Measurements from ENCODE around the gene ADGRL1. TPM values are rescaled to one million over a fixed set of nuclear protein-coding genes. Genes with fewer than 3 reads are reported as not detected.

The ADGRL1 gene
- total RNA-seq, 4 donors from 2014 or later, result 0.76 to 3.5 (median 1.2) TPM

DNA sequence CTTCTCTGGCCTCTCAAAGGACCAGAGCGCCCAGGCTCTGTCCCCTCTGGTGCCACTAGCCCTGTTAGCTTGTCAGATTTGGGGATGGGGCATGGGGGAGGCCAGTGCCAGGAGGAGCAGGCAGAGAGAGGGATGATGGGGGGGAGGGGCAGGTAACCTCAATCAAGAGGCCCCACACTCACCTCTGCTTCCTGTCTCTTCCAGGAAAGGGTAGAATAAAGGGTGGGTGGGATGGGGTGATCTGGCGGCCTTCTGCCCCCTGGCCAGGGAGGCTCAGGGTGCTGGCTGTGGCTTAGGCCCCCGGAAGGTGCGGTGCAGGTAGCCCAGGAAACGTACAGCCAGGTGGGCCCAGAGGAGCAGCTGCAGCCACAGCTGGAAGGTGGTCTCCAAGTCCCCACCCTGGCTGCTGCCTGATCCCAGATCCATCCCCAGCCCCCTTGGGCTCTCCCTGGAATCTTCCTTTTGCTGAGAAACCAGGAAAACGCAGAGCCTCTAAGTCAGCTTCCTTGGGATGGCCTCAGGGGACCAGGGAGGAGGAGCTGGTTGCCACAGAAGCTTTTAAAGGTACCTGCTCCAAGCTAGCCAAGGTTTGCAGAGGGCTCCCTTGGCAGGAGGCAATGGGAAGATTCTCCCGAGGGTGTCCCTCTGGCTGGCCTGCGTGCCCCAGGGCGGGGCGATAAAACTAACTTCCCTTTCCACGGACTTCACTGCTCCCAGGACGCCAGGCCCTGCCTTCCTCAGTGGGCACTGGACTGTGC is 93.7 kb downstream of the ADGRL1 start:
- in situ Hi-C loops (cut with MboI; ENCODE audit: low sequenced_read_pairs in 4 of 4), result no loop called here
- H3K9me3 ChIP-seq, result no peaks in the 10 kb centered on the region
- peaks cover 65 to 83% of the 10 kb centered on the region in 2 donors for H3K4me1 ChIP-seq
- no peak for TF ChIP-seq POLR2A (IDR thresholded peaks at IDR 0.05)
- TF ChIP-seq, protein P1, sequence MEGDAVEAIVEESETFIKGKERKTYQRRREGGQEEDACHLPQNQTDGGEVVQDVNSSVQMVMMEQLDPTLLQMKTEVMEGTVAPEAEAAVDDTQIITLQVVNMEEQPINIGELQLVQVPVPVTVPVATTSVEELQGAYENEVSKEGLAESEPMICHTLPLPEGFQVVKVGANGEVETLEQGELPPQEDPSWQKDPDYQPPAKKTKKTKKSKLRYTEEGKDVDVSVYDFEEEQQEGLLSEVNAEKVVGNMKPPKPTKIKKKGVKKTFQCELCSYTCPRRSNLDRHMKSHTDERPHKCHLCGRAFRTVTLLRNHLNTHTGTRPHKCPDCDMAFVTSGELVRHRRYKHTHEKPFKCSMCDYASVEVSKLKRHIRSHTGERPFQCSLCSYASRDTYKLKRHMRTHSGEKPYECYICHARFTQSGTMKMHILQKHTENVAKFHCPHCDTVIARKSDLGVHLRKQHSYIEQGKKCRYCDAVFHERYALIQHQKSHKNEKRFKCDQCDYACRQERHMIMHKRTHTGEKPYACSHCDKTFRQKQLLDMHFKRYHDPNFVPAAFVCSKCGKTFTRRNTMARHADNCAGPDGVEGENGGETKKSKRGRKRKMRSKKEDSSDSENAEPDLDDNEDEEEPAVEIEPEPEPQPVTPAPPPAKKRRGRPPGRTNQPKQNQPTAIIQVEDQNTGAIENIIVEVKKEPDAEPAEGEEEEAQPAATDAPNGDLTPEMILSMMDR (IDR thresholded peaks at IDR 0.05 in 4 of 5, conservative IDR thresholded peaks at IDR 0.05 in 1 of 5), result no peak
- H3K36me3 ChIP-seq, result no peaks in the 10 kb centered on the region
- no peaks in the 10 kb centered on the region for H3K27me3 ChIP-seq
- peak overlapping the region; percentile 95 to 99 (median 96) for H3K27ac ChIP-seq
- ATAC-seq (no peak), DNase-seq (no peak)
- H3K4me3 ChIP-seq, result peak overlapping the region; percentile 43 to 51 (median 47)
- intact Hi-C loops (cut with DNase I; ENCODE audit: low total_unique reads), result no loop called here

DNA sequence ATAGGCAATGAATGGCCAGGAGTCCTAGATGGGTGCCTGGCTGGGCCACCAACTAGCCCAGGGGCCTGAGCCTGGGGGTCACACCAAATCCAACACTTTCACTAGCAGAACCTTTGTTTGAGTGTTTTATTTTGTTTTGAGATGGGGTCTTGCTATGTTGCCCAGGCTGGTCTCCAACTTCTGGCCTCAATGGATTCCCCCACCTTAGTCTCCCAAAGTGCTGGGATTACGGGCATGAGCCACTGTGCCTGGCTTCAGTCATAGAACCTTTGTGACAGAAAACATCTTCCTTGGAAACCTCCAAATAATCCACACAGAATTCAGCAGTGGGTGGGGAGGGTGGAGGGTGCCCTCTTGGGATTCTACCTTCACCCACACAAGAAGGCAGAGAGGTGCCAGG is 94.5 kb downstream of the ADGRL1 start:
- H3K4me1 ChIP-seq, result peaks cover 63 to 87% of the 10 kb centered on the region in 2 donors
- no peak for ATAC-seq
- H3K4me3 ChIP-seq, result no peak overlapping the region
- peaks cover 0 to 6% of the 10 kb centered on the region in 2 donors for H3K36me3 ChIP-seq
- no peak for TF ChIP-seq POLR2A (IDR thresholded peaks at IDR 0.05)
- TF ChIP-seq, protein P1 (IDR thresholded peaks at IDR 0.05 in 4 of 5, conservative IDR thresholded peaks at IDR 0.05 in 1 of 5), result no peak
- intact Hi-C loops (cut with DNase I; ENCODE audit: low total_unique reads), result no loop called here
- peak overlapping the region; percentile 95 to 99 (median 96) for H3K27ac ChIP-seq
- DNase-seq, result no peak
- in situ Hi-C loops (cut with MboI; ENCODE audit: low sequenced_read_pairs in 4 of 4), result no loop called here
- H3K27me3 ChIP-seq, result no peaks in the 10 kb centered on the region
- H3K9me3 ChIP-seq, result no peaks in the 10 kb centered on the region

DNA sequence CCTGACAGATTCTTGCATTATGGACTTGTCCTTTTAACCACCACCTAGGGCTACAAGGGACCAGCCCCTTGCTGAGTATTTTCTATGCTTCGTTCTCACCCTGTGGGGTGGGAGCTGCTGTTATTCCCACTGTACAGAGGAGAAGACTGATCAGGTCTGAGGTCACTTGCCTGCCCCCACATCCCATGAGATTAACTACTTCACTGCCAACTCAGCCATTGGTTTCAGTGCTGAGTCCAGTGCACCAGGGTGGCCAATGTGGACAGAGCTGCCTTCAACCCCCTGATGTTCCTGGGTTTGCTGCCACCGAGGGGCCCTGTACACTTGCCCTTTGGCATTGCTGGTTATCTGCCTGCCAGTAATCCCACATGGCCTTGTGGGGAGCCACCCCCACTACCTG is 95.3 kb downstream of the ADGRL1 start:
- H3K27ac ChIP-seq, result peak overlapping the region; percentile 14 to 97 (median 95)
- H3K9me3 ChIP-seq, result no peaks in the 10 kb centered on the region
- intact Hi-C loops (cut with DNase I; ENCODE audit: low total_unique reads) (no loop called here), in situ Hi-C loops (cut with MboI; ENCODE audit: low sequenced_read_pairs in 4 of 4) (no loop called here)
- H3K36me3 ChIP-seq, result peaks cover 0 to 10% of the 10 kb centered on the region in 2 donors
- TF ChIP-seq POLR2A (IDR thresholded peaks at IDR 0.05), result no peak
- TF ChIP-seq, protein P1 (IDR thresholded peaks at IDR 0.05 in 4 of 5, conservative IDR thresholded peaks at IDR 0.05 in 1 of 5), result no peak
- DNase-seq (no peak), ATAC-seq (no peak)
- peaks cover 55 to 78% of the 10 kb centered on the region in 2 donors for H3K4me1 ChIP-seq
- no peak overlapping the region for H3K4me3 ChIP-seq
- H3K27me3 ChIP-seq, result no peaks in the 10 kb centered on the region

DNA sequence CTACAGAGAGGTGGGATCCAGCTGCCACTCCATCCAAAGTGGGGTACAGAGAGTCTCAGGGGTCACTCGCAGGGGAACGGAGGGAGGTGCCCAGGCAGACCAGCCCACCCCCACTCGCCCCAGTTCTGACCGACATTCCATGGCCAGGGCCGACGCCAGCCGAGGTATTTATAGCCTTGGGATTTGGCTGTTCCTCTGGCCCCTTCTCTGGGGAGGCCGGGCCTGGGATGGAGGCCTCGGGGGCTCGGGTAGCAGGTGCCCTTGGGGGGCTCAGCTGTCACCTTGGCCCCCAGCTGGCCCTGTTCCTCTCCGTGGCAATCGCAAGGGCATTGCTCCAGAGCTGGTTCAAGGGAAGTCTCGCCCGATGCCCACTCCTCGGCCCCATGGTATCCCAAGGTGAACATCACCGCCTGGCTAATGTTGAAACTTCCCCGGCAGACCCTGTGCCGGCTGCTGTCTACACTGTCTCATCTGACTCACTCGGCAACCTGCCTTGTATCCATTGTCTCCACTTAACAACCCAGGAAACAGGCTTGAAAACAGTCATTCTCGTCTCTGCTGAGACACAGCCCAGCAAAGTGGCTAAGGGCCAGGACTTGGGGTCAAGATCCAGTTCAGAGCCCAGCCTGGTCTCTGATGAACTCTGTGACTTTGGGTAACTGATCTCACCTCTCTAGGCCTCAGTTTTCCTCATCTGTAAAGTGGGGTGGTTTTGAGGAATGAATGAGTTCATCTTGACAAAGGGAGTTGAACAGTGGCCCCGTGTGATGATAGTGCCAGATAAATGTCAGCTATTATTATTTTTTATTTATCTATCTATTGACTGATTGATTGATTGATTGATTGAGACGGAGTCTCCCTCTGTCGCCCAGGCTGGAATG is 98.1 kb downstream of the ADGRL1 start:
- TF ChIP-seq, protein P1 (IDR thresholded peaks at IDR 0.05 in 4 of 5, conservative IDR thresholded peaks at IDR 0.05 in 1 of 5), result no peak
- TF ChIP-seq POLR2A (IDR thresholded peaks at IDR 0.05), result no peak
- Histone ChIP-seq H3K36me3 (peaks cover 0 to 28% of the 10 kb centered on the region in 2 donors), H3K27me3 (no peaks in the 10 kb centered on the region), H3K9me3 (no peaks in the 10 kb centered on the region), H3K4me1 (peaks cover 26 to 51% of the 10 kb centered on the region in 2 donors), H3K4me3 (peak overlapping the region in 1 of 4 donors; percentile 21), H3K27ac (peak overlapping the region; percentile 79 to 97 (median 86))
- ATAC-seq (peak; percentile 66 to 78), DNase-seq (peak in 1 of 2 donors; percentile 81)
- intact Hi-C loops (cut with DNase I; ENCODE audit: low total_unique reads), result loop anchor here (2.0 kb wide), 1 partner anchor 17 kb away; the partner anchor contains the start of gene SAMD1
- in situ Hi-C loops (cut with MboI; ENCODE audit: low sequenced_read_pairs in 4 of 4), result no loop called here
